ENCODE measurements around the gene SLC12A2. TPM values are rescaled to one million over a fixed set of nuclear protein-coding genes. Genes with fewer than 3 reads are reported as not detected.

The SLC12A2 gene
- total RNA-seq, 1 experiment from 2014 or later: 36.9 TPM

GRCh38 chr5:128077526-128077925 is 6.0 kb upstream of the SLC12A2 start:
- POLR2A ChIA-PET: interaction anchor here (0.6 to 0.7 kb wide), 2 partner anchors 23 to 64 kb away, joined by 5 to 10 read pairs; no protein-coding TSS in a partner anchor
- Histone ChIP-seq H3K27ac (ENCODE audit: low read length) (no peak overlapping the region), H3K27me3 (ENCODE audit: control insufficient read depth, insufficient read depth, low read length) (no peaks in the 10 kb centered on the region), H3K9me3 (ENCODE audit: control insufficient read depth, insufficient read depth, low read depth, low read length) (no peaks in the 10 kb centered on the region), H3K4me3 (ENCODE audit: low read depth in 2 of 2, low read length in 2 of 2) (no peak overlapping the region), H3K4me1 (ENCODE audit: control insufficient read depth, insufficient read depth, low read length) (peaks cover 15% of the 10 kb centered on the region), H3K36me3 (ENCODE audit: control insufficient read depth, insufficient read depth, low read length) (no peaks in the 10 kb centered on the region; the same call in 1 of the 2 replicates)
- no peak for TF ChIP-seq SIN3A (IDR thresholded peaks at IDR 0.05; ENCODE audit: borderline replicate concordance, insufficient read depth, low read depth, low read length)
- no peak for TF ChIP-seq POLR2AphosphoS5 (IDR thresholded peaks at IDR 0.05; ENCODE audit: low read depth, low read length)
- no peak for TF ChIP-seq TCF7L2 (IDR thresholded peaks at IDR 0.05; ENCODE audit: low read depth, low read length)
- TF ChIP-seq CTCF (IDR thresholded peaks at IDR 0.05): no peak
- TF ChIP-seq REST (IDR thresholded peaks at IDR 0.05; ENCODE audit: insufficient read depth in 1 of 2, low read depth in 2 of 2, low read length in 1 of 2): no peak
- DNase-seq (ENCODE audit: low read depth, low spot score) (no peak), ATAC-seq (no peak)
- BruUV-seq (replicated peaks): no TSS peak
- in situ Hi-C loops (cut with HindIII; ENCODE audit: low pct_unique_long_range_greater_than_20kb, low sequenced_read_pairs): no loop called here
- intact Hi-C loops (cut with micrococcal nuclease; ENCODE audit: unreplicated experiment): no loop called here
- CTCF ChIA-PET: interaction anchor here (0.6 to 0.7 kb wide), 2 partner anchors 196 to 202 kb away, joined by 4 to 6 read pairs; no protein-coding TSS in a partner anchor

GRCh38 chr5:128081111-128081851 is 2.3 kb upstream of the SLC12A2 start:
- Histone ChIP-seq H3K27ac (ENCODE audit: low read length) (peak overlapping the region; percentile 94), H3K9me3 (ENCODE audit: control insufficient read depth, insufficient read depth, low read depth, low read length) (no peaks in the 10 kb centered on the region), H3K36me3 (ENCODE audit: control insufficient read depth, insufficient read depth, low read length) (no peaks in the 10 kb centered on the region; the same call in 1 of the 2 replicates), H3K27me3 (ENCODE audit: control insufficient read depth, insufficient read depth, low read length) (no peaks in the 10 kb centered on the region), H3K4me1 (ENCODE audit: control insufficient read depth, insufficient read depth, low read length) (peaks cover 27% of the 10 kb centered on the region), H3K4me3 (ENCODE audit: low read depth in 2 of 2, low read length in 2 of 2) (peak overlapping the region; percentile 64 to 83)
- ATAC-seq: no peak
- intact Hi-C loops (cut with micrococcal nuclease; ENCODE audit: unreplicated experiment): loop anchor here (10.0 kb wide), 1 partner anchor 176 kb away; no protein-coding TSS in a partner anchor
- peak; percentile 14; the same call in 1 of the 2 replicates for TF ChIP-seq CTCF (IDR thresholded peaks at IDR 0.05)
- TF ChIP-seq POLR2AphosphoS5 (IDR thresholded peaks at IDR 0.05; ENCODE audit: low read depth, low read length): no peak
- ChIA-PET POLR2A (no interaction called here), CTCF (no interaction called here)
- DNase-seq (ENCODE audit: low read depth, low spot score): no peak
- in situ Hi-C loops (cut with HindIII; ENCODE audit: low pct_unique_long_range_greater_than_20kb, low sequenced_read_pairs): no loop called here
- BruUV-seq (replicated peaks): TSS peak; percentile 67

Measured in Panc1 (cell line).